ENCODE data around the gene TMEM242. TPM values are rescaled to one million over a fixed set of nuclear protein-coding genes. Genes with fewer than 3 reads are reported as not detected.

TMEM242 gene
- total RNA-seq, 2 donors from 2014 or later: 10.8 to 11.7 TPM

DNA sequence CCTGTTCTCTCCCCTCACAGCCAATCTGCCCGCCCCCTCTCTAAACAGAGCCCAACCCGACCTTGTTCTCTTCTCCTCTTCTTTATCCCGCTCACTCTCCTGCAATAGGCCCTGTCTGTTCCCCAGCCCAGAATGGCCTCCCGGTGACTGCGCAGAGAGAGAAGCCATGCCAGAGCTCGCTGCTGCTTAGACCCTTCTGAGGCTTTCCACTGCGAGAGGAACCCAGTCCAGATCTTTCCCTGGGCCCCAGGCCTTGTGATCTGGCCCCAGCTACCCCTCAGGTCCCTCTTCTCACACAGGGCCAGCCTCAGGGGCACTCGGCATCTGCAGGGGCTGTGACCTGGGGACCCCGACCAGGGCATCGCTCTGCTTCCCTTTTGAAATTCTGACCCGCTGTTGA lies 58.1 kb downstream of the TMEM242 start:
- Histone ChIP-seq H3K9me3 (ENCODE audit: control insufficient read depth, low read length) (no peaks in the 10 kb centered on the region), H3K4me3 (ENCODE audit: low read length) (no peak overlapping the region), H3K9ac (ENCODE audit: extremely low read depth, low read length, poor library complexity, severe bottlenecking) (no peak overlapping the region), H3K4me1 (ENCODE audit: control insufficient read depth, insufficient read depth, low read length) (no peaks in the 10 kb centered on the region), H3K27me3 (ENCODE audit: control insufficient read depth, insufficient read depth, low read length, poor library complexity, severe bottlenecking) (no peaks in the 10 kb centered on the region), H3K36me3 (ENCODE audit: control insufficient read depth, insufficient read depth, low read length) (no peaks in the 10 kb centered on the region), H3K27ac (ENCODE audit: low read depth, low read length) (no peak overlapping the region)
- Mint-ChIP-seq H3K27ac (no peak overlapping the region), H3K27me3 (ENCODE audit: insufficient read depth) (peaks cover 7% of the 10 kb centered on the region), H3K4me3 (no peak overlapping the region), H3K4me1 (no peaks in the 10 kb centered on the region), H3K9me3 (peaks cover 3% of the 10 kb centered on the region), H3K36me3 (ENCODE audit: low read depth) (no peaks in the 10 kb centered on the region)
- WGBS, 2 experiments (ENCODE audit: insufficient coverage in 1 of 2, insufficient read length in 1 of 2): 80 to 88% methylated on average over 8 to 11 of the region's 11 CpGs
- TF ChIP-seq, protein P1, sequence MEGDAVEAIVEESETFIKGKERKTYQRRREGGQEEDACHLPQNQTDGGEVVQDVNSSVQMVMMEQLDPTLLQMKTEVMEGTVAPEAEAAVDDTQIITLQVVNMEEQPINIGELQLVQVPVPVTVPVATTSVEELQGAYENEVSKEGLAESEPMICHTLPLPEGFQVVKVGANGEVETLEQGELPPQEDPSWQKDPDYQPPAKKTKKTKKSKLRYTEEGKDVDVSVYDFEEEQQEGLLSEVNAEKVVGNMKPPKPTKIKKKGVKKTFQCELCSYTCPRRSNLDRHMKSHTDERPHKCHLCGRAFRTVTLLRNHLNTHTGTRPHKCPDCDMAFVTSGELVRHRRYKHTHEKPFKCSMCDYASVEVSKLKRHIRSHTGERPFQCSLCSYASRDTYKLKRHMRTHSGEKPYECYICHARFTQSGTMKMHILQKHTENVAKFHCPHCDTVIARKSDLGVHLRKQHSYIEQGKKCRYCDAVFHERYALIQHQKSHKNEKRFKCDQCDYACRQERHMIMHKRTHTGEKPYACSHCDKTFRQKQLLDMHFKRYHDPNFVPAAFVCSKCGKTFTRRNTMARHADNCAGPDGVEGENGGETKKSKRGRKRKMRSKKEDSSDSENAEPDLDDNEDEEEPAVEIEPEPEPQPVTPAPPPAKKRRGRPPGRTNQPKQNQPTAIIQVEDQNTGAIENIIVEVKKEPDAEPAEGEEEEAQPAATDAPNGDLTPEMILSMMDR (conservative IDR thresholded peaks at IDR 0.05): no peak
- no peak for DNase-seq

DNA sequence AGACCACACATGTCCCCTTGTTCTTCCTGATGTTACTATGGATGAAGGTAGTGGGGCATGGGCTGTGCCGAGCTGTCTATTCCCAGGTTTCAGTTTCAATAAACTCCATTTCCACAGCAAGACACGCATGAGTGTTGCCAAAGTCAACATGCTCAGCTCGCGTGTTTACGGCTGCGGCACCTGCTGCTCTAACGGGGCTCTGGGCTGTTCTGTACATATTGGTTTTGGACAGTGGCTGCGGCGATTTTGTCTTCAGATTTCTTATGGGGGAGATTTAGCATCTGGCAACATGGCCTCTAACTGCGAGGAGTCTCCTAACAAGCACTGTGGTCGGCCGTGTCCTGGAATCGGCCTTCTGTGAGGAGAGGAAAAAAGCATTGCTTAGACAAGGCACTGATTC lies 58.6 kb downstream of the TMEM242 start:
- Histone ChIP-seq H3K36me3 (ENCODE audit: control insufficient read depth, insufficient read depth, low read length) (no peaks in the 10 kb centered on the region), H3K9ac (ENCODE audit: extremely low read depth, low read length, poor library complexity, severe bottlenecking) (no peak overlapping the region), H3K4me1 (ENCODE audit: control insufficient read depth, insufficient read depth, low read length) (no peaks in the 10 kb centered on the region), H3K27ac (ENCODE audit: low read depth, low read length) (no peak overlapping the region), H3K9me3 (ENCODE audit: control insufficient read depth, low read length) (no peaks in the 10 kb centered on the region), H3K27me3 (ENCODE audit: control insufficient read depth, insufficient read depth, low read length, poor library complexity, severe bottlenecking) (no peaks in the 10 kb centered on the region), H3K4me3 (ENCODE audit: low read length) (no peak overlapping the region)
- Mint-ChIP-seq H3K9me3 (no peaks in the 10 kb centered on the region), H3K4me1 (no peaks in the 10 kb centered on the region), H3K36me3 (ENCODE audit: low read depth) (no peaks in the 10 kb centered on the region), H3K4me3 (no peak overlapping the region), H3K27ac (no peak overlapping the region), H3K27me3 (ENCODE audit: insufficient read depth) (peaks cover 7% of the 10 kb centered on the region)
- TF ChIP-seq, protein P1 (conservative IDR thresholded peaks at IDR 0.05): no peak
- DNase-seq: no peak
- WGBS, 2 experiments (ENCODE audit: insufficient coverage in 1 of 2, insufficient read length in 1 of 2): 94 to 95% methylated on average over 11 to 13 of the region's 13 CpGs

DNA sequence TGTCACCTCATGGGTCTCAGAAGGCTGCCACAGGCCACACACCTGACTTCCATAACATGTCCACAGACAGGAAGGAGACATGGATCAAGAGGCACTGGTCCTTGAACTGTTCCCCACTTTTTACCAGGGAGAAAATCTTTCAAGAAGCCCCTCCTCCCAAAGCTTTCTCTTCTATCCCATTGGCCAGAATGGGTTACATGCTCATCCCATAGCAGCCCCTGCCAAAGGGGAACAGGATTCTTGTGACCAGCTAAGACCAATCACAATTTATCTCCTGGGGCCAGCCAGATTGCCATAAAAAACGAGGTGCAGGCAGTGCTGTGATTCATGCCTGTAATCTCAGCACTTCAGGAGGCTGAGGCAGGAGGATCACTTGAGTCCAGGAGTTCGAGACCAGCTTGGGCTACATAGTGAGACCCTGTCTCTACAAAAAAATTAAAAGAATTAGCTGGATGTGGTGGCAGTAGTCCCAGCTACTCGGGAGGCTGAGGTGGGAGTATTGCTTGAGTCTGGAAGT lies 59.4 kb downstream of the TMEM242 start:
- H3K36me3 ChIP-seq (ENCODE audit: control insufficient read depth, insufficient read depth, low read length): no peaks in the 10 kb centered on the region
- no peaks in the 10 kb centered on the region for H3K9me3 Mint-ChIP-seq

More for the DNA sequence above, 59.4 kb downstream of the TMEM242 start:
- Histone ChIP-seq H3K9me3 (ENCODE audit: control insufficient read depth, low read length) (no peaks in the 10 kb centered on the region), H3K9ac (ENCODE audit: extremely low read depth, low read length, poor library complexity, severe bottlenecking) (no peak overlapping the region), H3K27ac (ENCODE audit: low read depth, low read length) (no peak overlapping the region), H3K4me3 (ENCODE audit: low read length) (no peak overlapping the region), H3K27me3 (ENCODE audit: control insufficient read depth, insufficient read depth, low read length, poor library complexity, severe bottlenecking) (no peaks in the 10 kb centered on the region), H3K4me1 (ENCODE audit: control insufficient read depth, insufficient read depth, low read length) (no peaks in the 10 kb centered on the region)
- Mint-ChIP-seq H3K4me1 (no peaks in the 10 kb centered on the region), H3K36me3 (ENCODE audit: low read depth) (no peaks in the 10 kb centered on the region), H3K27ac (no peak overlapping the region), H3K4me3 (no peak overlapping the region), H3K27me3 (ENCODE audit: insufficient read depth) (peaks cover 7% of the 10 kb centered on the region)
- DNase-seq: no peak
- TF ChIP-seq, protein P1 (conservative IDR thresholded peaks at IDR 0.05): no peak
- whole genome bisulfite sequencing, 2 experiments (ENCODE audit: insufficient coverage in 1 of 2, insufficient read length in 1 of 2): 81 to 84% methylated on average over 3 of the region's 3 CpGs
